ENCODE data around the gene MFSD1. TPM values are rescaled to one million over a fixed set of nuclear protein-coding genes. Genes with fewer than 3 reads are reported as not detected.
A peak's percentile ranks its signal among the peaks of the same experiment; 100 is the strongest.

The MFSD1 gene
- total RNA-seq, 4 donors from 2014 or later: 36.3 to 93.8 (median 65.2) TPM

- Histone ChIP-seq H3K9me3 (no peaks in the 10 kb centered on the region), H3K36me3 (peaks cover 0 to 93% of the 10 kb centered on the region in 2 donors), H3K4me3 (no peak overlapping the region), H3K27me3 (no peaks in the 10 kb centered on the region), H3K27ac (no peak overlapping the region), H3K4me1 (peaks cover 0 to 19% (median 0%) of the 10 kb centered on the region in 3 donors)
- no peak for TF ChIP-seq EP300 (IDR thresholded peaks at IDR 0.05)
- no peak for TF ChIP-seq POLR2AphosphoS5 (IDR thresholded peaks at IDR 0.05)
- TF ChIP-seq POLR2A (IDR thresholded peaks at IDR 0.05): no peak
- TF ChIP-seq CTCF (IDR thresholded peaks at IDR 0.05): no peak
- 68 to 100% methylated on average over 2 to 3 of the region's 3 CpGs for WGBS, 2 donors (ENCODE audit: low coverage in 1 of 2)
- no peak for ATAC-seq
Observed at GRCh38 chr3:158808697-158809096, 6.8 kb downstream of the MFSD1 start.

- H3K4me1 ChIP-seq: peaks cover 0 to 10% (median 0%) of the 10 kb centered on the region in 3 donors
- peaks cover 0 to 97% of the 10 kb centered on the region in 2 donors for H3K36me3 ChIP-seq
- H3K4me3 ChIP-seq: no peak overlapping the region
- H3K9me3 ChIP-seq: no peaks in the 10 kb centered on the region
- no peak for ATAC-seq
- WGBS, 2 donors (ENCODE audit: low coverage in 1 of 2): 85 to 91% methylated on average over 2 to 4 of the region's 4 CpGs
- no peaks in the 10 kb centered on the region for H3K27me3 ChIP-seq
- H3K27ac ChIP-seq: peak overlapping the region in 1 of 4 donors; percentile 37
- TF ChIP-seq POLR2A (IDR thresholded peaks at IDR 0.05) (no peak), POLR2AphosphoS5 (IDR thresholded peaks at IDR 0.05) (no peak), EP300 (IDR thresholded peaks at IDR 0.05) (no peak), CTCF (IDR thresholded peaks at IDR 0.05) (no peak)
Observed at GRCh38 chr3:158809642-158810041, 7.8 kb downstream of the MFSD1 start.

GRCh38 chr3:158810823-158811724 lies 9.2 kb downstream of the MFSD1 start:
- WGBS, 2 donors (ENCODE audit: low coverage in 1 of 2): 72 to 98% methylated on average over 6 to 8 of the region's 8 CpGs
- TF ChIP-seq POLR2AphosphoS5 (IDR thresholded peaks at IDR 0.05) (no peak), EP300 (IDR thresholded peaks at IDR 0.05) (no peak), CTCF (IDR thresholded peaks at IDR 0.05) (no peak), POLR2A (IDR thresholded peaks at IDR 0.05) (no peak)
- ATAC-seq: peak; percentile 57
- H3K9me3 ChIP-seq: no peaks in the 10 kb centered on the region
- H3K4me3 ChIP-seq: no peak overlapping the region
- no peaks in the 10 kb centered on the region for H3K27me3 ChIP-seq
- H3K36me3 ChIP-seq: peaks cover 0 to 95% of the 10 kb centered on the region in 2 donors
- H3K27ac ChIP-seq: peak overlapping the region in 2 of 4 donors; percentile 9 to 17
- no peaks in the 10 kb centered on the region for H3K4me1 ChIP-seq

- peaks cover 11 to 79% of the 10 kb centered on the region in 2 donors for H3K36me3 ChIP-seq
- H3K4me3 ChIP-seq: no peak overlapping the region
- 67 to 76% methylated on average over 3 of the region's 3 CpGs for WGBS, 2 donors (ENCODE audit: low coverage in 1 of 2)
- no peak for TF ChIP-seq CTCF (IDR thresholded peaks at IDR 0.05)
- TF ChIP-seq POLR2A (IDR thresholded peaks at IDR 0.05): no peak
- no peak for TF ChIP-seq POLR2AphosphoS5 (IDR thresholded peaks at IDR 0.05)
- TF ChIP-seq EP300 (IDR thresholded peaks at IDR 0.05): no peak
- H3K27ac ChIP-seq: no peak overlapping the region
- H3K9me3 ChIP-seq: no peaks in the 10 kb centered on the region
- H3K27me3 ChIP-seq: no peaks in the 10 kb centered on the region
- no peaks in the 10 kb centered on the region for H3K4me1 ChIP-seq
- no peak for ATAC-seq
Observed at GRCh38 chr3:158819282-158819681, 17.4 kb downstream of the MFSD1 start.

GRCh38 chr3:158820521-158820920 lies 18.7 kb downstream of the MFSD1 start:
- 67 to 69% methylated on average over 3 of the region's 3 CpGs for WGBS, 2 donors (ENCODE audit: low coverage in 1 of 2)
- TF ChIP-seq CTCF (IDR thresholded peaks at IDR 0.05) (no peak), EP300 (IDR thresholded peaks at IDR 0.05) (no peak), POLR2A (IDR thresholded peaks at IDR 0.05) (no peak), POLR2AphosphoS5 (IDR thresholded peaks at IDR 0.05) (no peak)
- H3K4me1 ChIP-seq: no peaks in the 10 kb centered on the region
- no peak for ATAC-seq
- H3K4me3 ChIP-seq: no peak overlapping the region
- no peaks in the 10 kb centered on the region for H3K27me3 ChIP-seq
- no peaks in the 10 kb centered on the region for H3K9me3 ChIP-seq
- peaks cover 11 to 79% of the 10 kb centered on the region in 2 donors for H3K36me3 ChIP-seq
- no peak overlapping the region for H3K27ac ChIP-seq
